Uterus (tissue), 4 donors: Measurements from ENCODE around the gene ST6GALNAC5. TPM values are rescaled to one million over a fixed set of nuclear protein-coding genes. Genes with fewer than 3 reads are reported as not detected.

Experiments used
- DNase-seq, 2 donors: peaks; one replicate each; pipeline ENCODE4 v3.0.0-alpha.2; 2019 to 2020
- H3K27ac ChIP-seq, 2 donors: fragments of 200-600 bp; sonication (generic); 1 replicate in 1 of 2; 2 replicates in 1 of 2; pipeline ENCODE4 v1.5.1; 2016 to 2018
- H3K27me3 ChIP-seq, 2 donors: fragments of 200-600 bp; sonication (generic); one replicate each; pipeline ENCODE4 v1.5.1; 2018 to 2019; ENCODE audit warnings: control low read depth in 1 of 2
- H3K36me3 ChIP-seq, 2 donors: fragments of 200-600 bp; sonication (generic); one replicate each; pipeline ENCODE4 v1.5.1; 2019; ENCODE audit warnings: control low read depth in 1 of 2
- H3K4me1 ChIP-seq, 2 donors: fragments of 200-600 bp; sonication (generic); one replicate each; pipeline ENCODE4 v1.5.1; 2018 to 2019; ENCODE audit warnings: control low read depth in 1 of 2
- H3K4me3 ChIP-seq, 2 donors: fragments of 200-600 bp; sonication (generic); 1 replicate in 1 of 2; 2 replicates in 1 of 2; pipeline ENCODE4 v1.5.1; 2018 to 2019; ENCODE audit warnings: mild to moderate bottlenecking in 1 of 2
- H3K9me3 ChIP-seq, 2 donors: fragments of 200-600 bp; sonication (generic); one replicate each; pipeline ENCODE4 v1.5.1; 2019; ENCODE audit warnings: control low read depth in 1 of 2
- CTCF ChIP-seq, 4 experiments: fragments of 200-600 bp in 2 of 4; fragments of 450-650 bp in 2 of 4; sonication (generic) in 2 of 4; IDR thresholded peaks; one replicate each; pipeline ENCODE4 v1.5.1; 2016 to 2019; ENCODE audit warnings: antibody characterized with exemption in 4 of 4, mild to moderate bottlenecking in 2 of 4, moderate library complexity in 1 of 4
- POLR2A ChIP-seq, 2 donors: fragments of 450-650 bp; IDR thresholded peaks; one replicate each; pipeline ENCODE4 v1.6.1; 2016; ENCODE audit warnings: antibody characterized with exemption in 2 of 2, mild to moderate bottlenecking in 1 of 2, moderate library complexity in 1 of 2
- intact Hi-C: fragments of 100-400 bp; cut with DNase I; formaldehyde crosslinking; loops from one replicate; pipeline ENCODE4 v1.15.1; 2023; ENCODE audit warnings: low total_unique reads
- total RNA-seq, 4 donors: library from RNA; depleted of rRNA in 3 of 4; stranded (reverse); fragments of >200 nt in 3 of 4; gene quantifications; one replicate each; pipeline versions ENCODE4 v1.1.0 to v1.2.4, GENCODE V29; 2014 to 2023
- donor health status: DM: yes; HTN: yes; CAD: no.

ST6GALNAC5 gene
- total RNA-seq, 4 donors from 2014 or later: 1.4 to 6.4 TPM; not detected in 2

- no peak overlapping the region for H3K27ac ChIP-seq
These were observed 83.0 kb downstream of the ST6GALNAC5 start for GRCh38 chr1:76950306-76950705.

GRCh38 chr1:76951153-76951552 lies 83.9 kb downstream of the ST6GALNAC5 start:
- TF ChIP-seq CTCF (IDR thresholded peaks at IDR 0.05) (no peak), POLR2A (IDR thresholded peaks at IDR 0.05) (no peak)
- Histone ChIP-seq H3K36me3 (no peaks in the 10 kb centered on the region), H3K4me3 (no peak overlapping the region), H3K27me3 (no peaks in the 10 kb centered on the region), H3K9me3 (no peaks in the 10 kb centered on the region), H3K27ac (no peak overlapping the region), H3K4me1 (no peaks in the 10 kb centered on the region)
- intact Hi-C loops: no loop called here
- DNase-seq: no peak

More at GRCh38 chr1:76950306-76950705, 83.0 kb downstream of the ST6GALNAC5 start:
- H3K4me1 ChIP-seq: no peaks in the 10 kb centered on the region
- no peak for DNase-seq
- no peaks in the 10 kb centered on the region for H3K36me3 ChIP-seq
- intact Hi-C loops: no loop called here
- H3K27me3 ChIP-seq: no peaks in the 10 kb centered on the region
- H3K9me3 ChIP-seq: no peaks in the 10 kb centered on the region
- H3K4me3 ChIP-seq: no peak overlapping the region
- TF ChIP-seq POLR2A (IDR thresholded peaks at IDR 0.05) (no peak), CTCF (IDR thresholded peaks at IDR 0.05) (no peak)

- intact Hi-C loops: no loop called here
- no peaks in the 10 kb centered on the region for H3K36me3 ChIP-seq
- H3K9me3 ChIP-seq: no peaks in the 10 kb centered on the region
- H3K27me3 ChIP-seq: no peaks in the 10 kb centered on the region
- no peak overlapping the region for H3K4me3 ChIP-seq
- H3K27ac ChIP-seq: no peak overlapping the region
- no peak for TF ChIP-seq POLR2A (IDR thresholded peaks at IDR 0.05)
- DNase-seq: no peak
- H3K4me1 ChIP-seq: no peaks in the 10 kb centered on the region
These were observed 88.4 kb downstream of the ST6GALNAC5 start for GRCh38 chr1:76955652-76956051.

- intact Hi-C loops: no loop called here
- Histone ChIP-seq H3K36me3 (no peaks in the 10 kb centered on the region), H3K27ac (no peak overlapping the region), H3K27me3 (no peaks in the 10 kb centered on the region), H3K4me3 (no peak overlapping the region), H3K9me3 (no peaks in the 10 kb centered on the region), H3K4me1 (no peaks in the 10 kb centered on the region)
- TF ChIP-seq CTCF (IDR thresholded peaks at IDR 0.05): no peak
- no peak for TF ChIP-seq POLR2A (IDR thresholded peaks at IDR 0.05)
- no peak for DNase-seq
These were observed 90.7 kb downstream of the ST6GALNAC5 start for GRCh38 chr1:76957961-76958360.

GRCh38 chr1:76958828-76959227 lies 91.5 kb downstream of the ST6GALNAC5 start:
- Histone ChIP-seq H3K27me3 (no peaks in the 10 kb centered on the region), H3K9me3 (no peaks in the 10 kb centered on the region), H3K4me3 (no peak overlapping the region), H3K27ac (no peak overlapping the region), H3K36me3 (no peaks in the 10 kb centered on the region), H3K4me1 (no peaks in the 10 kb centered on the region)
- intact Hi-C loops: no loop called here
- TF ChIP-seq POLR2A (IDR thresholded peaks at IDR 0.05) (no peak), CTCF (IDR thresholded peaks at IDR 0.05) (no peak)
- no peak for DNase-seq

GRCh38 chr1:76959556-76959955 lies 92.3 kb downstream of the ST6GALNAC5 start:
- Histone ChIP-seq H3K4me1 (no peaks in the 10 kb centered on the region), H3K27ac (no peak overlapping the region), H3K9me3 (no peaks in the 10 kb centered on the region), H3K4me3 (no peak overlapping the region), H3K36me3 (no peaks in the 10 kb centered on the region), H3K27me3 (no peaks in the 10 kb centered on the region)
- intact Hi-C loops: no loop called here
- TF ChIP-seq POLR2A (IDR thresholded peaks at IDR 0.05): no peak
- no peak for TF ChIP-seq CTCF (IDR thresholded peaks at IDR 0.05)
- no peak for DNase-seq
